HepG2 (cell line): ENCODE measurements around the gene PPP1R14D. TPM values are rescaled to one million over a fixed set of nuclear protein-coding genes. Genes with fewer than 3 reads are reported as not detected.

Experiments
- ASH2L ChIP-seq: fragments of 300-600, 200-600 bp; sonication (generic); IDR thresholded peaks from 2 replicates; pipeline ENCODE4 v1.7.0; 2017; ENCODE audit warnings: low read depth, mild to moderate bottlenecking, moderate library complexity, mixed read lengths, low read length; ENCODE audit not compliant: insufficient read length
- CHCHD3 ChIP-seq: sonication (generic); formaldehyde crosslinking; IDR thresholded peaks from 2 replicates; pipeline ENCODE4 v1.8.0; 2022; ENCODE audit warnings: mild to moderate bottlenecking, missing genetic modification reagents, moderate library complexity
- FOSL2 ChIP-seq: sonication (generic); formaldehyde crosslinking; IDR thresholded peaks from 2 replicates; pipeline ENCODE4 v1.4.0; 2020; ENCODE audit warnings: missing genetic modification reagents
- GATAD2A ChIP-seq: IDR thresholded peaks from 2 replicates; pipeline ENCODE4 v1.6.1; 2016
- HMG20A ChIP-seq: IDR thresholded peaks from 2 replicates; pipeline ENCODE4 v1.6.1; 2016; ENCODE audit warnings: borderline replicate concordance
- HOXD1 ChIP-seq: sonication (generic); formaldehyde crosslinking; IDR thresholded peaks from 2 replicates; pipeline ENCODE4 v1.5.0; 2020; ENCODE audit warnings: missing genetic modification reagents
- ISX ChIP-seq: sonication (generic); formaldehyde crosslinking; conservative IDR thresholded peaks from 2 replicates; pipeline ENCODE4 v1.5.0; 2020; ENCODE audit warnings: missing genetic modification reagents
- MAFG ChIP-seq: sonication (generic); formaldehyde crosslinking; IDR thresholded peaks from 2 replicates; pipeline ENCODE4 v1.5.1; 2020; ENCODE audit warnings: mild to moderate bottlenecking, missing genetic modification reagents
- MXI1 ChIP-seq: IDR thresholded peaks from 3 replicates; pipeline ENCODE4 v1.6.1; 2012; ENCODE audit warnings: low read depth, low read length, inconsistent platforms, borderline replicate concordance
- ONECUT2 ChIP-seq: sonication (generic); formaldehyde crosslinking; IDR thresholded peaks from 2 replicates; pipeline ENCODE4 v1.4.0; 2020; ENCODE audit warnings: missing genetic modification reagents
- RBAK ChIP-seq: sonication (generic); formaldehyde crosslinking; IDR thresholded peaks from 2 replicates; pipeline ENCODE4 v1.5.1; 2020; ENCODE audit warnings: mild to moderate bottlenecking, missing genetic modification reagents
- TAF15 ChIP-seq: fragments of 200-400 bp; formaldehyde crosslinking; IDR thresholded peaks from one replicate; pipeline ENCODE4 v1.6.1; 2018; ENCODE audit warnings: mild to moderate bottlenecking, low read depth, low read length; ENCODE audit not compliant: poor library complexity, severe bottlenecking
- WIZ ChIP-seq: sonication (generic); formaldehyde crosslinking; IDR thresholded peaks from 2 replicates; pipeline ENCODE4 v1.5.1; 2020; ENCODE audit warnings: mild to moderate bottlenecking, missing genetic modification reagents
- ZFP90 ChIP-seq: sonication (generic); formaldehyde crosslinking; IDR thresholded peaks from 2 replicates; pipeline ENCODE4 v1.8.0; 2022; ENCODE audit warnings: missing genetic modification reagents, mild to moderate bottlenecking, inconsistent platforms, borderline replicate concordance
- ZNF12 ChIP-seq: sonication (generic); formaldehyde crosslinking; IDR thresholded peaks from 2 replicates; pipeline ENCODE4 v1.5.0; 2020; ENCODE audit warnings: missing genetic modification reagents
- ZNF317 ChIP-seq: sonication (generic); formaldehyde crosslinking; IDR thresholded peaks from 2 replicates; pipeline ENCODE4 v1.5.0; 2020; ENCODE audit warnings: mild to moderate bottlenecking, missing genetic modification reagents
- ZNF660 ChIP-seq: sonication (generic); formaldehyde crosslinking; IDR thresholded peaks from 2 replicates; pipeline ENCODE4 v1.5.1; 2020; ENCODE audit warnings: mild to moderate bottlenecking, low read depth, missing genetic modification reagents, borderline replicate concordance
- ZNF737 ChIP-seq: sonication (generic); formaldehyde crosslinking; IDR thresholded peaks from 2 replicates; pipeline ENCODE4 v1.5.0; 2020; ENCODE audit warnings: missing genetic modification reagents, mild to moderate bottlenecking, borderline replicate concordance
- polyA plus RNA-seq, 8 experiments: library from polyadenylated mRNA; depleted of rRNA in 3 of 8; stranded (reverse) in 7 of 8; unstranded in 1 of 8; fragments of >200 nt; fragmentation: Illumina TruSeq in 4 of 8; extraction: Trizol in 4 of 8; gene quantifications; 2 replicates each; pipeline versions ENCODE4 v1.2.1 to v1.2.3, GENCODE V29; 2011 to 2016; ENCODE audit warnings: low read depth in 4 of 8, missing spikeins in 1 of 8, mixed read lengths in 1 of 8; ENCODE audit not compliant: insufficient read depth in 1 of 8
- total RNA-seq, 5 experiments: library from RNA; depleted of rRNA; stranded (reverse); fragments of >200 nt; fragmentation: Illumina TruSeq; extraction: Trizol; gene quantifications; 2 replicates each; pipeline ENCODE4 v1.2.3, GENCODE V29; 2016; ENCODE audit warnings: low read depth in 1 of 5
- TF ChIP-seq, protein P1 (sequence below): sonication (generic); formaldehyde crosslinking; IDR thresholded peaks from 2 replicates; pipeline ENCODE4 v1.5.0; 2020; ENCODE audit warnings: missing genetic modification reagents, mild to moderate bottlenecking, borderline replicate concordance
- TF ChIP-seq, protein P2 (sequence below): sonication (generic); formaldehyde crosslinking; IDR thresholded peaks from 2 replicates; pipeline ENCODE4 v1.4.0; 2020; ENCODE audit warnings: missing genetic modification reagents, borderline replicate concordance
- TF ChIP-seq, protein P3 (sequence below): sonication (generic); formaldehyde crosslinking; IDR thresholded peaks from 2 replicates; pipeline ENCODE4 v1.9.0; 2022; ENCODE audit warnings: missing genetic modification reagents, mild to moderate bottlenecking, borderline replicate concordance
- TF ChIP-seq, protein P4 (sequence below): sonication (generic); formaldehyde crosslinking; IDR thresholded peaks from 2 replicates; pipeline ENCODE4 v1.5.0; 2020; ENCODE audit warnings: mild to moderate bottlenecking, missing genetic modification reagents, moderate library complexity
- TF ChIP-seq, protein P5 (sequence below), 2 experiments: sonication (generic) in 1 of 2; formaldehyde crosslinking in 1 of 2; IDR thresholded peaks; 2 replicates each; pipeline versions ENCODE4 v1.4.0 to v1.6.1; 2018 to 2020; ENCODE audit warnings: missing genetic modification reagents in 2 of 2, borderline replicate concordance in 1 of 2, low read depth in 1 of 2, mild to moderate bottlenecking in 1 of 2, missing biosample characterization in 1 of 2

PPP1R14D gene
- total and polyA plus RNA-seq, 2 of the 13 experiments (the other 11 are each of a cell fraction or from before 2014, with no cell fraction given) = 0.53 to 0.55 TPM

DNA sequence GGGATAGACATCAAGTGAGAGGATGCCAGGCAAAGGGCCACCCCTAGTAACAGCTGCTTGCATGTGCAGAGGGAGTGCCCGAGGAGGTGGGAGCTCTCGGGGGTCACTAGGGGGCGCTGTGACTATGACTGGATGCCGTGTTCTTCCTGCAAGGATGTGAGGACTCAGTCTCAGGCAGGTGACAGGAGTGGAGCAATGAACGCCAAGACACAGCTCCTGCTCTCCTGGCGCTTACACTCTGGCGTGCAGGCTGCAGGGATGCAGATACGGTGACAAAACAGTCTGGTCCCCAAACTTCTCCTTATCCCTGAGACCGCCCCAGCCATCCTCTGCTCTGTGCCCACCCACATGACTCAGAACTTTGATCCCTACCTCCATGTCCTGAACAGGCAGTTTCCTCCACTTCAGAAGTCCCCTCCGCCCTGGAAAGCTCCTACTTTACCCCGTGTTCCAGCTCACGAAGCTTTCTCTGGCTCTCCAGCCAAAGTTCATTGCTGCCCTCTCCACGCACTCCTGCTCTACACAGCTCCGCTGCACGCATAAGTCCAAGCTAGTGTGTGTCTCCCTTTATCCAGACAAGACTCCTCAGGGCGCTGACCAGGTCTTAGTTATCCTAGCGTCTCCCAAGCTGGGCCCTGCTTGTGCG lies 30.8 kb upstream of the PPP1R14D start (continued):
- TF ChIP-seq ASH2L (no peak), ZFP90 (no peak), TAF15 (no peak), MXI1 (no peak), HOXD1 (CRISPR knock-in tag) (no peak), ISX (CRISPR knock-in tag) (no peak), MAFG (CRISPR knock-in tag) (no peak), RBAK (CRISPR knock-in tag) (no peak), ZNF317 (no peak), ONECUT2 (CRISPR knock-in tag) (no peak), GATAD2A (CRISPR knock-in tag) (peak; percentile 54; the same call in 1 of the 2 replicates), CHCHD3 (CRISPR knock-in tag) (no peak), WIZ (CRISPR knock-in tag) (no peak), FOSL2 (peak; percentile 32; the same call in 1 of the 2 replicates), ZNF660 (no peak), ZNF737 (no peak), HMG20A (CRISPR knock-in tag) (no peak), ZNF12 (CRISPR knock-in tag) (0 out of 2 replicates have a peak, but pooled peaks have one; percentile 49)
- TF ChIP-seq, protein P1, sequence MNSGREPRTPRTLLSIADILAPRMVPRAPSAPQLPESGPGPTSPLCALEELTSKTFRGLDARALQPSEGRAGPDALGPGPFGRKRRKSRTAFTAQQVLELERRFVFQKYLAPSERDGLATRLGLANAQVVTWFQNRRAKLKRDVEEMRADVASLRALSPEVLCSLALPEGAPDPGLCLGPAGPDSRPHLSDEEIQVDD (CRISPR knock-in tag) = no peak
- TF ChIP-seq, protein P2, sequence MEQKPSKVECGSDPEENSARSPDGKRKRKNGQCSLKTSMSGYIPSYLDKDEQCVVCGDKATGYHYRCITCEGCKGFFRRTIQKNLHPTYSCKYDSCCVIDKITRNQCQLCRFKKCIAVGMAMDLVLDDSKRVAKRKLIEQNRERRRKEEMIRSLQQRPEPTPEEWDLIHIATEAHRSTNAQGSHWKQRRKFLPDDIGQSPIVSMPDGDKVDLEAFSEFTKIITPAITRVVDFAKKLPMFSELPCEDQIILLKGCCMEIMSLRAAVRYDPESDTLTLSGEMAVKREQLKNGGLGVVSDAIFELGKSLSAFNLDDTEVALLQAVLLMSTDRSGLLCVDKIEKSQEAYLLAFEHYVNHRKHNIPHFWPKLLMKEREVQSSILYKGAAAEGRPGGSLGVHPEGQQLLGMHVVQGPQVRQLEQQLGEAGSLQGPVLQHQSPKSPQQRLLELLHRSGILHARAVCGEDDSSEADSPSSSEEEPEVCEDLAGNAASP (CRISPR knock-in tag) = no peak; the same call in 1 of the 2 replicates
- TF ChIP-seq, protein P3, sequence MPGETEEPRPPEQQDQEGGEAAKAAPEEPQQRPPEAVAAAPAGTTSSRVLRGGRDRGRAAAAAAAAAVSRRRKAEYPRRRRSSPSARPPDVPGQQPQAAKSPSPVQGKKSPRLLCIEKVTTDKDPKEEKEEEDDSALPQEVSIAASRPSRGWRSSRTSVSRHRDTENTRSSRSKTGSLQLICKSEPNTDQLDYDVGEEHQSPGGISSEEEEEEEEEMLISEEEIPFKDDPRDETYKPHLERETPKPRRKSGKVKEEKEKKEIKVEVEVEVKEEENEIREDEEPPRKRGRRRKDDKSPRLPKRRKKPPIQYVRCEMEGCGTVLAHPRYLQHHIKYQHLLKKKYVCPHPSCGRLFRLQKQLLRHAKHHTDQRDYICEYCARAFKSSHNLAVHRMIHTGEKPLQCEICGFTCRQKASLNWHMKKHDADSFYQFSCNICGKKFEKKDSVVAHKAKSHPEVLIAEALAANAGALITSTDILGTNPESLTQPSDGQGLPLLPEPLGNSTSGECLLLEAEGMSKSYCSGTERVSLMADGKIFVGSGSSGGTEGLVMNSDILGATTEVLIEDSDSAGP (CRISPR knock-in tag) = peak; percentile 31; the same call in 1 of the 2 replicates
- TF ChIP-seq, protein P4, sequence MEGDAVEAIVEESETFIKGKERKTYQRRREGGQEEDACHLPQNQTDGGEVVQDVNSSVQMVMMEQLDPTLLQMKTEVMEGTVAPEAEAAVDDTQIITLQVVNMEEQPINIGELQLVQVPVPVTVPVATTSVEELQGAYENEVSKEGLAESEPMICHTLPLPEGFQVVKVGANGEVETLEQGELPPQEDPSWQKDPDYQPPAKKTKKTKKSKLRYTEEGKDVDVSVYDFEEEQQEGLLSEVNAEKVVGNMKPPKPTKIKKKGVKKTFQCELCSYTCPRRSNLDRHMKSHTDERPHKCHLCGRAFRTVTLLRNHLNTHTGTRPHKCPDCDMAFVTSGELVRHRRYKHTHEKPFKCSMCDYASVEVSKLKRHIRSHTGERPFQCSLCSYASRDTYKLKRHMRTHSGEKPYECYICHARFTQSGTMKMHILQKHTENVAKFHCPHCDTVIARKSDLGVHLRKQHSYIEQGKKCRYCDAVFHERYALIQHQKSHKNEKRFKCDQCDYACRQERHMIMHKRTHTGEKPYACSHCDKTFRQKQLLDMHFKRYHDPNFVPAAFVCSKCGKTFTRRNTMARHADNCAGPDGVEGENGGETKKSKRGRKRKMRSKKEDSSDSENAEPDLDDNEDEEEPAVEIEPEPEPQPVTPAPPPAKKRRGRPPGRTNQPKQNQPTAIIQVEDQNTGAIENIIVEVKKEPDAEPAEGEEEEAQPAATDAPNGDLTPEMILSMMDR (CRISPR knock-in tag) = peak; percentile 88
- TF ChIP-seq, protein P5, sequence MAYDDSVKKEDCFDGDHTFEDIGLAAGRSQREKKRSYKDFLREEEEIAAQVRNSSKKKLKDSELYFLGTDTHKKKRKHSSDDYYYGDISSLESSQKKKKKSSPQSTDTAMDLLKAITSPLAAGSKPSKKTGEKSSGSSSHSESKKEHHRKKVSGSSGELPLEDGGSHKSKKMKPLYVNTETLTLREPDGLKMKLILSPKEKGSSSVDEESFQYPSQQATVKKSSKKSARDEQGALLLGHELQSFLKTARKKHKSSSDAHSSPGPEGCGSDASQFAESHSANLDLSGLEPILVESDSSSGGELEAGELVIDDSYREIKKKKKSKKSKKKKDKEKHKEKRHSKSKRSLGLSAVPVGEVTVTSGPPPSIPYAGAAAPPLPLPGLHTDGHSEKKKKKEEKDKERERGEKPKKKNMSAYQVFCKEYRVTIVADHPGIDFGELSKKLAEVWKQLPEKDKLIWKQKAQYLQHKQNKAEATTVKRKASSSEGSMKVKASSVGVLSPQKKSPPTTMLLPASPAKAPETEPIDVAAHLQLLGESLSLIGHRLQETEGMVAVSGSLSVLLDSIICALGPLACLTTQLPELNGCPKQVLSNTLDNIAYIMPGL (CRISPR knock-in tag; IDR thresholded peaks at IDR 0.05; ENCODE audit: borderline replicate concordance in 1 of 2, low read depth in 1 of 2) = peak; percentile 62 to 82; a peak in 3 of 4 replicates
